ENCODE results near the gene CFB. TPM values are rescaled to one million over a fixed set of nuclear protein-coding genes. Genes with fewer than 3 reads are reported as not detected.
A peak's percentile ranks its signal among the peaks of the same experiment; 100 is the strongest.

The CFB gene
- total and polyA plus RNA-seq, 2 of the 13 experiments (the other 11 are each of a cell fraction or from before 2014, with no cell fraction given): 171 to 513 TPM

- TF ChIP-seq ZGPAT (CRISPR knock-in tag; IDR thresholded peaks at IDR 0.05) (peak; percentile 34; the same call in 1 of the 2 replicates), RARA (CRISPR knock-in tag; IDR thresholded peaks at IDR 0.05) (peak; percentile 3; the same call in 1 of the 2 replicates), ZNF740 (CRISPR knock-in tag; IDR thresholded peaks at IDR 0.05) (peak; percentile 87), ZNF709 (CRISPR knock-in tag; IDR thresholded peaks at IDR 0.05) (no peak), ZNF605 (CRISPR knock-in tag; IDR thresholded peaks at IDR 0.05) (no peak), ZNF10 (CRISPR knock-in tag; IDR thresholded peaks at IDR 0.05; ENCODE audit: borderline replicate concordance, low read depth) (no peak), ZNF136 (CRISPR knock-in tag; IDR thresholded peaks at IDR 0.05; ENCODE audit: low read depth) (no peak), NAIF1 (CRISPR knock-in tag; IDR thresholded peaks at IDR 0.05; ENCODE audit: borderline replicate concordance) (no peak), CC2D1A (CRISPR knock-in tag; IDR thresholded peaks at IDR 0.05) (no peak), DBP (CRISPR knock-in tag; IDR thresholded peaks at IDR 0.05; ENCODE audit: not compliant biosample characterization) (no peak), HDAC6 (IDR thresholded peaks at IDR 0.05; ENCODE audit: low read depth, low read length) (no peak), HNF4A (CRISPR knock-in tag; IDR thresholded peaks at IDR 0.05) (no peak), CTCF (CRISPR knock-in tag; IDR thresholded peaks at IDR 0.05) (no peak), BORCS8-MEF2B (CRISPR knock-in tag; IDR thresholded peaks at IDR 0.05) (no peak), AGO2 (optimal IDR thresholded peaks at IDR 0.05; ENCODE audit: low read depth, low read length) (peak; percentile 48), TARDBP (CRISPR knock-in tag; IDR thresholded peaks at IDR 0.05) (no peak), ZNF143 (CRISPR knock-in tag; IDR thresholded peaks at IDR 0.05) (no peak), SRY (CRISPR knock-in tag; IDR thresholded peaks at IDR 0.05) (no peak), ATF7-NPFF (CRISPR knock-in tag; IDR thresholded peaks at IDR 0.05; ENCODE audit: low read depth) (no peak), PLSCR1 (CRISPR knock-in tag; IDR thresholded peaks at IDR 0.05; ENCODE audit: borderline replicate concordance) (no peak), HMG20B (CRISPR knock-in tag; conservative IDR thresholded peaks at IDR 0.05) (no peak), DMTF1 (CRISPR knock-in tag; IDR thresholded peaks at IDR 0.05) (no peak), KDM2A (CRISPR knock-in tag; IDR thresholded peaks at IDR 0.05; ENCODE audit: borderline replicate concordance, low read depth) (peak; percentile 61), DPF2 (CRISPR knock-in tag; IDR thresholded peaks at IDR 0.05; ENCODE audit: borderline replicate concordance, low read depth) (no peak)
Measured at GRCh38 chr6:31901415-31901952, 44.4 kb upstream of the CFB start (continued).
